Measurements from ENCODE around the gene COX7A1. TPM values are rescaled to one million over a fixed set of nuclear protein-coding genes. Genes with fewer than 3 reads are reported as not detected.
A peak's percentile ranks its signal among the peaks of the same experiment; 100 is the strongest.

Gene COX7A1
- total and polyA plus RNA-seq, 7 donors = 11.3 to 88.5 (median 43.0) TPM

- peaks cover 0 to 16% (median 0%) of the 10 kb centered on the region in 4 donors for H3K36me3 ChIP-seq
- TF ChIP-seq CTCF (IDR thresholded peaks at IDR 0.05) (no peak), EP300 (IDR thresholded peaks at IDR 0.05) (no peak), POLR2A (IDR thresholded peaks at IDR 0.05) (no peak), POLR2AphosphoS5 (IDR thresholded peaks at IDR 0.05) (no peak)
- H3K4me1 ChIP-seq = no peaks in the 10 kb centered on the region
- no peaks in the 10 kb centered on the region for H3K27me3 ChIP-seq
- WGBS, 2 donors = 95 to 97% methylated on average over 12 of the region's 12 CpGs
- H3K27ac ChIP-seq = no peak overlapping the region
- H3K9me3 ChIP-seq = no peaks in the 10 kb centered on the region
- H3K4me3 ChIP-seq = no peak overlapping the region
- no peak for DNase-seq
- intact Hi-C loops (cut with DNase I) = no loop called here
Observed at GRCh38 chr19:36163813-36164212, 11.6 kb upstream of the COX7A1 start.

GRCh38 chr19:36160821-36161596 is 8.8 kb upstream of the COX7A1 start:
- no peak overlapping the region for H3K27ac ChIP-seq
- intact Hi-C loops (cut with DNase I) = no loop called here
- H3K4me3 ChIP-seq = no peak overlapping the region
- H3K9me3 ChIP-seq = no peaks in the 10 kb centered on the region
- H3K27me3 ChIP-seq = no peaks in the 10 kb centered on the region
- peaks cover 0 to 6% (median 0%) of the 10 kb centered on the region in 4 donors for H3K36me3 ChIP-seq
- 93% methylated on average over 7 of the region's 7 CpGs for WGBS, 2 donors
- no peak for DNase-seq
- H3K4me1 ChIP-seq = no peaks in the 10 kb centered on the region
- no peak for TF ChIP-seq POLR2AphosphoS5 (IDR thresholded peaks at IDR 0.05)
- no peak for TF ChIP-seq EP300 (IDR thresholded peaks at IDR 0.05)
- TF ChIP-seq CTCF (IDR thresholded peaks at IDR 0.05) = no peak
- no peak for TF ChIP-seq POLR2A (IDR thresholded peaks at IDR 0.05)

DNA sequence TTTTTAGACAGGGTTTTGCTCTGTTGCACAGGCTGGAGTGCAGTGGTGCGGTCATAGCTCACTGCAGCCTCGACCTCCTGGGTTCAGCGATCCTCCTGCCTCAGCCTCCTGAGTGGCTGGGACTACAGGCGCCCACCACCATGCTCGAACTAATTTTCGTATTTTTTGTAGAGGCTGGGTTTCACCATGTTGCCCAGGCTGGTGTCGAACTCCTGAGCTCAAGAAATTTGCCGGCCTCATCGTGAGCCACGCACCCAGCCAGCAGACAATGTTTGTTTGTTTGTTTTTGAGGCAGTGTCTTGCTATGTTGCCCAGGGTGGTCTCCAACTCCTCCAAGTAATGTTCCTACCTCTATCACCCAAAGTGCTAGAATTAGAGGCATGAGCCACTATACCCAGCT is 879 bp upstream of the COX7A1 start:
- Histone ChIP-seq H3K27ac (peak overlapping the region; percentile 91 to 99 (median 93)), H3K4me1 (peaks cover 0 to 31% (median 20%) of the 10 kb centered on the region in 4 donors), H3K36me3 (peaks cover 0 to 26% (median 16%) of the 10 kb centered on the region in 4 donors), H3K27me3 (no peaks in the 10 kb centered on the region), H3K9me3 (no peaks in the 10 kb centered on the region), H3K4me3 (peak overlapping the region in 3 of 4 donors; percentile 51 to 79 (median 66))
- TF ChIP-seq EP300 (IDR thresholded peaks at IDR 0.05) (no peak), POLR2AphosphoS5 (IDR thresholded peaks at IDR 0.05) (no peak), POLR2A (IDR thresholded peaks at IDR 0.05) (no peak), CTCF (IDR thresholded peaks at IDR 0.05) (no peak)
- intact Hi-C loops (cut with DNase I) = no loop called here
- WGBS, 2 donors = 96 to 97% methylated on average over 10 of the region's 10 CpGs
- no peak for DNase-seq

DNA sequence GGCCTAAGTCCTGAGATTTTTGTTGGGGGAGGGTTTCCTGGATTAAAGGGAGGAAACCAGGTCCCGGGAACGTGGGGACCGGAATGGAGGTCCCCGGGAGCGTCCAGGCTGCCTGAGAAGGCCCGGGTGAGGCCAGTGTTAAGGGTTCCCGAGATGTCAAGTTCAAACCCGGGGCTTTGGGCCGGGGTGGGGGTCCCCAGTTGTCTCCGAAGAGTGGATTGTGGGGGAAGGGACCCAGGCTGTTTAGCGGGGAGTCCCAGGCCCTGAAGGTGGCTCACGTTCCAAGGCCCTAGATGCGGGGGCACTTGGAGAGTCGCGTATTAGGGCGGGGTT is 262 bp downstream of the COX7A1 start:
- peak overlapping the region; percentile 41 to 79 (median 58) for H3K4me3 ChIP-seq
- H3K27ac ChIP-seq = peak overlapping the region; percentile 91 to 99 (median 93)
- peaks cover 0 to 31% (median 20%) of the 10 kb centered on the region in 4 donors for H3K4me1 ChIP-seq
- H3K36me3 ChIP-seq = peaks cover 8 to 37% (median 26%) of the 10 kb centered on the region in 4 donors
- intact Hi-C loops (cut with DNase I) = loop anchor here (1.0 kb wide), 1 partner anchor 12 kb away; the partner anchor contains the start of gene CAPNS1
- WGBS, 2 donors = 75 to 88% methylated on average over 16 of the region's 16 CpGs
- H3K9me3 ChIP-seq = no peaks in the 10 kb centered on the region
- no peak for TF ChIP-seq EP300 (IDR thresholded peaks at IDR 0.05)
- TF ChIP-seq POLR2A (IDR thresholded peaks at IDR 0.05) = no peak
- no peak for TF ChIP-seq CTCF (IDR thresholded peaks at IDR 0.05)
- TF ChIP-seq POLR2AphosphoS5 (IDR thresholded peaks at IDR 0.05) = no peak
- no peak for DNase-seq
- H3K27me3 ChIP-seq = no peaks in the 10 kb centered on the region
